ENCODE measurements around the gene ELAVL1.
A peak's percentile ranks its signal among the peaks of the same experiment; 100 is the strongest.
"Not testable (repeated sequence)": the region's sequence is repeated elsewhere in the genome, so short reads cannot be mapped to it uniquely, and the experiment has no call there.

Gene ELAVL1

DNA sequence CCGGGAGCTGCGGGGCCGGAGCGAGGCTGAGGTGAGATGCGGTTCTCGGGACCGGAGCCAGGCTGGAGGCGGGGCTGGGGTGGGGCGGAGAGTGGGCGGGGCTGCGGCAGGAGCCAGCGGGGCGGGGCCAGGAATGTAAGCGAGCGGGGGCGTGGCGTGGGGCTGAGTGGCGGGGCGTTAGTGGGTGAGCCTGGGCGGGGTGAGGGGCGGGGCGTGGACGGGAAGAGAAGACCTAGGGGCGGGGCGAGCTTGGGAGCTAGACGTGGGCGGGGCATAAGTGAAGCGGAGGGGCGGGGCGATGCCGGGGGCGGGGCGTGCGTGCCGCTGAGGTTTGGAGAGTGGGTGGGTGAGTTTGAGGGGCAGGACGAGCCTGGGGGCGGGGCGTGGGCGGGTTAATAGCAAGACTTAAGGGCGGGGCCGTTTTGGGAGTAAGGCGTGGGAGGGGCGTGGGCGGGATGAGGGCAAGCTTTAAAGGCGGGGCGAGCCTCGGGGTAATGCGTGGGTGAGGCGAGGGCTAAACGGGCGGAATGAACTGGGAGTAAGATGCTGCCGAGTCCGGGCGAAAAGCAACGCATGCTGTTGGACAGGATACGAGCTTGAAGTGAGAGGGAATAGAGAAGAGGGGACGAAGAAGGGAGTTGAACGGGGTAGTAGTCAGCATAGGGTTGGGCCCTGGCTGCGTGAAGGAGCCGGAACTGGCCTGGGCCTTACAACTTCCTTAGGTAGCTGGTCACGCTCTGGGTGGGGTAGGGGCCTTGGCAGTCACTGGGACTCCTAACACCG lies 84.7 kb downstream of the ELAVL1 start:
- peak; percentile 97 for DNase-seq

DNA sequence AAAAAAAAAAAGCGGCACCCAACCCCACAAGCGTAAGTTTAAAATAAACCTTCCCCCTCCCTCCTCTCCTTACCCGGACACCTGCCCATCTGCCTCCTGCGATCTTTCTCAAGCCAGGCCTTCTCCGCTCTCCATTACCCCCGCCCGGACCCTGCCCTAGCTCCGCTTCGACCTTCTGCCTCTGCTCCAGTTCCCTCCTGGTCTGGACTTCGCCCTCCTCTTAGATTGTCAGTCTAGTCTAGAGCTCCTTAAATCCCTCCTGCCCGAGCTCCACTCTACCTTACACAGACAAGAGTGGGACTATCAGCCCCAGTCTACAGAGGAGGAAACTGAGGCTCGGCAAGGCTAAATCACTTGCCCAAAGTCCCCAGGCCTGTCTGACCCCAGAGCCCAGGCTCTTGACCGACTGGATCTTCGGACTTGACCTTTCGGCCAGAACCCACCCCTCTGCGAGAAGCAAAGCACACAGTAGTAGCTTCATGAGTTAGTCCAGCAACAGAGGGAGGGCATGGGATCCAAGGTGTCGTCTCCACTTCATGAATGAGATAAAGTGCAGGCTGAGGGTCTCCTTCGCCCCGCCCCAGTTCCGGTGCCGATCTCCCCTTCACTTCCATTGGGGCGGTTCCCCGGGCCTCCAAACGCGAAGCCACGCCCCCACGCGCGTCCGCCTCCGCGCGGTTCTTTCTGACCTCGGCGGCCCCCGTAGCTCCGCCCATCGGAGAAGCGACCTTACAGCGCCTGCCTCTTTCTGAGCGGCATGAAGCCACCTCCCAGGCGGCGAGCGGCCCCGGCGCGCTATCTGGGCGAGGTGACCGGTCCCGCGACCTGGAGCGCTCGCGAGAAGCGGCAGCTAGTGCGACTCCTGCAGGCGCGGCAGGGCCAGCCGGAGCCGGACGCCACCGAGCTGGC lies 85.6 kb downstream of the ELAVL1 start, which contains the start of gene SNAPC2:
Gene SNAPC2, plus strand, starts transcription at position 729 of the 909 bp plus-strand sequence. Its CDS starts 29 bp downstream, at position 758.
- DNase-seq: peak; percentile 95

- no peak for DNase-seq
Measured at GRCh38 chr19:7918615-7919421, 86.6 kb downstream of the ELAVL1 start.

DNA sequence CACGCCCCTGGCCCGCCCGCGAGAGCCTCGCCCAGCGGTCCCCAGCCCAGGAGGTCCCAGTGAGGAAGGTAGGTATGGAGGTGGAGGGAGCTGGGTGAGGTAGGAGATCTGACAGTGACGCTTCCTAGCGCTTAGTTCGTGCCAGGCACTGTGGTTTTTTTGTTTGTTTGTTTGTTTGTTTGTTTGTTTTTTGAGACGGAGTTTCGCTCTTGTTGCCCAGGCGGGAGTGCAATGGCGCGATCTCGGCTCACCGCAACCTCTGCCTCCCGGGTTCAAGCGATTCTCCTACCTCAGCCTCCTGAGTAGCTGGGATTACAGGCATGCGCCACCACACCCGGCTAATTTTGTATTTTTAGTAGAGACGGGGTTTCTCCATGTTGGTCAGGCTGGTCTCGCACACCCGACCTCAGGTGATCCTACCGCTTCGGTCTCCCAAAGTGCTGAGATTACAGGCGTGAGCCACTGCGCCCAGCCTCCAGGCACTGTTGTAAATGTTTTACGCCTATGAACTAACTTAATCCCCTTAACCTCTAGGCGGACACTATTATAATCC lies 87.3 kb downstream of the ELAVL1 start:
- DNase-seq: not testable (repeated sequence)

- no peak for DNase-seq
Measured at GRCh38 chr19:7917267-7918061, 88.0 kb downstream of the ELAVL1 start.

DNA sequence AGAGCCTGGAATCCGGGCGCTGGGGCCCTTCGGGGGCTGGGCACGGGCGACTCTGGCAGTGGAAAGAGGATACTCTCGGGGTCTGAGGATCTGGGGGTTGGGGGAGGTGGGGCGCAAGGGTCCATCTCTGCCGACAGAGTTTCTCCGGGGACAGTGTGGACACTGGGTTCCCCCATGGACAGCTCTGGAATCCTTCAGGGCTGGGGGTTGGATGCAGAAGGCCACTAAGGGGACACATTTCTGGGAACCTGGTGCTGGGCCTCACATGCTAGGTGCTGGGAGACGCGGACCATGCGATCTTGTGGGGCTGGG lies 88.5 kb downstream of the ELAVL1 start:
- DNase-seq: no peak

GRCh38 chr19:7916103-7916954 lies 89.1 kb downstream of the ELAVL1 start:
- DNase-seq: no peak

GRCh38 chr19:7915250-7916102 lies 90.0 kb downstream of the ELAVL1 start:
- no peak for DNase-seq

DNA sequence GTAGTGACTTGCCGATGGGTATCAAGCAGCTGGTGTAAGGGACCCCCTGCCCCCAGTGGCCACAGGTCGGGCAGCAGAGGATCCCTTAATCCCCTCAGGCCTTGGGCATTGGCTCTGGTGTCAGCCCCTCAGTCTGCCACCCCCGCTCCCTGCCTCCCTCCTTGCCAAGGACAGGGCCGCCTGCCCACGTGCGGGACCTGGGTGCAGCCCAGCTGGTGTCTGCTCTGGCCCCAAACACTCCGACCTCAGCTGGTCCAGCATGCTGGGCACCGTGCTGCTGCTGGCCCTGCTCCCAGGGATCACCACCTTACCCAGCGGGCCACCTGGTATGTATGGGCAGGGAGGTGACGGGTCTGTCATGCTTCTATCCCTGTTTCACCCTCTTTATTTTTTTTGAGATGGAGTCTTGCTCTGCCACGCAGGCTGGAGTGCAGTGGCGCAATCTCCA lies 90.8 kb downstream of the ELAVL1 start, which contains the start of gene TGFBR3L:
Gene TGFBR3L, plus strand, starts transcription at position 233 of the 448 bp plus-strand sequence.
- DNase-seq: no peak

GRCh38 chr19:7914099-7914498 lies 91.3 kb downstream of the ELAVL1 start:
- no peak for DNase-seq

- no peak for DNase-seq
Measured at GRCh38 chr19:7913652-7914051, 91.8 kb downstream of the ELAVL1 start.

- DNase-seq: no peak
Measured at GRCh38 chr19:7912697-7913564, 92.5 kb downstream of the ELAVL1 start.

- DNase-seq: no peak
Measured at GRCh38 chr19:7912144-7912696, 93.2 kb downstream of the ELAVL1 start.

GRCh38 chr19:7911508-7912143 lies 93.8 kb downstream of the ELAVL1 start:
- DNase-seq: no peak

GRCh38 chr19:7910321-7911161 lies 94.9 kb downstream of the ELAVL1 start:
- DNase-seq: no peak

DNA sequence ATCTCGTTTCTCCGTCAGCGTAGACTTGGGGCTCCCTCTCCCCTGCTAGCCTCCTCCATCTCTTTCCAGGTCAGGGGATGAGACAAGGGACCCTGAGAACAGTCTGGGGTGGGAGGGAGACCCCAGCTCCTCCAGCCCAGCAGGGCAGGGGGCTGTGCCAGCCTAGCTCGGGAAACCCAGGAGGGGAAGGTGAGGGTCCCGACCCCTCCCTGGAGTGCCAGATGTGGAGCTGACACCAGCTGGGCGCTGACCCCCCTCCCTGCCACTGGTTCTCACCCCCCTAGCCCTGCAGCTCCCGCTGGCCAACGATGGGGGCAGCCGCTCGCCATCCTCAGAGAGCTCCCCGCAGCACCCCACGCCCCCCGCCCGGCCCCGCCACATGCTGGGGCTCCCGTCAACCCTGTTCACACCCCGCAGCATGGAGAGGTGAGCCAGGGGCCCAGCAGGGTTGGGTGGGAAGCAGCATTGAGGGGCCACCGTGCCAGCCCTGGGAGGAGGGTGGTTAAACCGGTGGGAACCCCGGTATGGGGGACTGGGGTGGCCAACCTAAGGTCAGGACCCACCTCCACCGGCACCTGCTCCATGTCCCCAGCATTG lies 95.9 kb downstream of the ELAVL1 start:
- DNase-seq: no peak
